IMR-90 (cell line): ENCODE data around the gene NFASC. TPM values are rescaled to one million over a fixed set of nuclear protein-coding genes. Genes with fewer than 3 reads are reported as not detected.

ENCODE experiments used
- ATAC-seq: fragments of 200-7000 bp; cut with Tn5 transposase; 2 replicates; pipeline ENCODE4 v1.9.1; 2020; ENCODE audit warnings: low read depth, mild to moderate bottlenecking, moderate library complexity
- BruUV-seq: library from RNA; stranded (reverse); fragments of 400-500 nt; replicated peaks from 2 replicates; lab custom pipeline; 2021; lab: Mats Ljungman, UMichigan
- CTCF ChIA-PET: fragments of 300-600 bp; formaldehyde crosslinking; extraction: SDS; loops from one replicate; lab custom pipeline; 2021; ENCODE audit warnings: antibody characterized with exemption; lab: Yijun Ruan, JAX
- POLR2A ChIA-PET: fragments of 300-600 bp; sonication (Branson Sonifier 250); formaldehyde crosslinking; loops from one replicate; lab custom pipeline; 2022; ENCODE audit warnings: antibody characterized with exemption; ENCODE audit not compliant: unreplicated experiment; lab: Charles Lee
- DNase-seq: peaks from one replicate; pipeline ENCODE4 v3.0.0; 2013
- H2AFZ ChIP-seq: replicated peaks from 2 replicates; pipeline ENCODE3; 2013; ENCODE audit warnings: low read length, mild to moderate bottlenecking; ENCODE audit not compliant: poor library complexity
- H2AK5ac ChIP-seq: 2 replicates; pipeline ENCODE4 v1.6.1; 2013; ENCODE audit warnings: low read depth, low read length, inconsistent platforms
- H2AK9ac ChIP-seq: replicated peaks from 2 replicates; pipeline ENCODE3; 2013; ENCODE audit warnings: mild to moderate bottlenecking, low read depth, low read length, moderate library complexity; ENCODE audit not compliant: poor library complexity
- H2BK120ac ChIP-seq: 2 replicates; pipeline ENCODE4 v1.6.1; 2013; ENCODE audit warnings: low read depth, low read length, inconsistent platforms
- H2BK15ac ChIP-seq: 3 replicates; pipeline ENCODE4 v1.6.1; 2013; ENCODE audit warnings: low read depth, low read length, inconsistent platforms
- H2BK20ac ChIP-seq: 2 replicates; pipeline ENCODE4 v1.6.1; 2013; ENCODE audit warnings: low read depth, mild to moderate bottlenecking, inconsistent platforms, low read length, moderate library complexity
- H2BK5ac ChIP-seq: 2 replicates; pipeline ENCODE4 v1.6.1; 2013; ENCODE audit warnings: mild to moderate bottlenecking, low read depth, low read length, inconsistent platforms; ENCODE audit not compliant: poor library complexity, severe bottlenecking
- H3K14ac ChIP-seq: replicated peaks from 2 replicates; pipeline ENCODE4 v1.6.1; 2013; ENCODE audit warnings: low read depth, low read length, inconsistent platforms
- H3K18ac ChIP-seq: 2 replicates; pipeline ENCODE4 v1.6.1; 2013; ENCODE audit warnings: low read depth, low read length, control low read depth
- H3K23ac ChIP-seq: 2 replicates; pipeline ENCODE4 v1.6.1; 2013; ENCODE audit warnings: low read depth, low read length, inconsistent platforms
- H3K27ac ChIP-seq: 2 replicates; pipeline ENCODE4 v1.5.1; 2013; ENCODE audit warnings: mild to moderate bottlenecking, control low read depth, low read length; ENCODE audit not compliant: insufficient read depth
- H3K27me3 ChIP-seq: 2 replicates; pipeline ENCODE4 v1.6.1; 2013; ENCODE audit warnings: low read length; ENCODE audit not compliant: control insufficient read depth, insufficient read depth
- H3K36me3 ChIP-seq: 2 replicates; pipeline ENCODE4 v1.6.1; 2013; ENCODE audit warnings: low read length, mixed read lengths; ENCODE audit not compliant: control insufficient read depth, insufficient read depth
- H3K4ac ChIP-seq: 2 replicates; pipeline ENCODE4 v1.6.1; 2013; ENCODE audit warnings: low read depth, low read length, inconsistent platforms
- H3K4me1 ChIP-seq: 2 replicates; pipeline ENCODE4 v1.6.1; 2013; ENCODE audit warnings: low read length, mixed read lengths; ENCODE audit not compliant: control insufficient read depth, insufficient read depth
- H3K4me2 ChIP-seq: 2 replicates; pipeline ENCODE4 v1.6.1; 2013; ENCODE audit warnings: low read depth, mild to moderate bottlenecking, control low read depth, low read length, moderate library complexity
- H3K4me3 ChIP-seq: 2 replicates; pipeline ENCODE4 v1.5.1; 2013; ENCODE audit warnings: low read depth, mild to moderate bottlenecking, control low read depth, low read length, moderate library complexity; ENCODE audit not compliant: insufficient read depth
- H3K56ac ChIP-seq: 2 replicates; pipeline ENCODE4 v1.6.1; 2013; ENCODE audit warnings: low read length, inconsistent platforms; ENCODE audit not compliant: insufficient read depth; ENCODE audit errors: extremely low read depth
- H3K79me1 ChIP-seq, 2 experiments: 2 replicates each; pipeline ENCODE4 v1.6.1; 2013; ENCODE audit warnings: low read length in 2 of 2, inconsistent platforms in 1 of 2, low read depth in 1 of 2
- H3K9ac ChIP-seq: 2 replicates; pipeline ENCODE4 v1.6.1; 2013; ENCODE audit warnings: low read depth, low read length, control low read depth
- H3K9me1 ChIP-seq: 2 replicates; pipeline ENCODE4 v1.6.1; 2013; ENCODE audit warnings: low read length, inconsistent platforms; ENCODE audit not compliant: insufficient read depth
- H3K9me3 ChIP-seq: 2 replicates; pipeline ENCODE4 v1.6.1; 2013; ENCODE audit warnings: low read length; ENCODE audit not compliant: control insufficient read depth, insufficient read depth
- H4K20me1 ChIP-seq: 2 replicates; pipeline ENCODE4 v1.6.1; 2013; ENCODE audit warnings: low read length, inconsistent platforms; ENCODE audit not compliant: insufficient read depth
- H4K5ac ChIP-seq: 2 replicates; pipeline ENCODE4 v1.6.1; 2013; ENCODE audit warnings: mild to moderate bottlenecking, low read depth, low read length, control low read depth
- H4K8ac ChIP-seq, 2 experiments: 2 replicates each; pipeline ENCODE4 v1.6.1; 2013; ENCODE audit warnings: low read depth in 2 of 2, low read length in 2 of 2, control low read depth in 1 of 2, inconsistent platforms in 1 of 2
- H4K91ac ChIP-seq: 2 replicates; pipeline ENCODE4 v1.6.1; 2013; ENCODE audit warnings: low read depth, low read length, inconsistent platforms; ENCODE audit not compliant: insufficient read depth
- CEBPB ChIP-seq: IDR thresholded peaks from 2 replicates; pipeline ENCODE4 v1.6.1; 2012; ENCODE audit warnings: low read depth, low read length, improper control_type of control experiment
- CTCF ChIP-seq: conservative IDR thresholded peaks from 2 replicates; pipeline ENCODE4 v1.5.1; 2012; ENCODE audit warnings: mild to moderate bottlenecking, low read depth, low read length, improper control_type of control experiment
- ELK1 ChIP-seq: fragments of 150-350 bp; IDR thresholded peaks from 2 replicates; pipeline ENCODE4 v1.6.1; 2016; ENCODE audit warnings: low read depth, mild to moderate bottlenecking, low read length, moderate library complexity, borderline replicate concordance
- POLR2A ChIP-seq: IDR thresholded peaks from 2 replicates; pipeline ENCODE4 v1.6.1; 2012; ENCODE audit warnings: mild to moderate bottlenecking, low read depth, low read length
- RCOR1 ChIP-seq: IDR thresholded peaks from 2 replicates; pipeline ENCODE4 v1.6.1; 2012; ENCODE audit warnings: mild to moderate bottlenecking, low read length, improper control_type of control experiment; ENCODE audit not compliant: insufficient replicate concordance
- SMC3 ChIP-seq: fragments of 150-350 bp; IDR thresholded peaks from 2 replicates; pipeline ENCODE4 v1.6.1; 2016; ENCODE audit warnings: low read depth, mild to moderate bottlenecking, antibody characterized with exemption, low read length, moderate library complexity
- USF2 ChIP-seq: fragments of 150-350 bp; IDR thresholded peaks from 2 replicates; pipeline ENCODE4 v1.6.1; 2017; ENCODE audit warnings: mild to moderate bottlenecking, antibody characterized with exemption, low read length, low read depth
- WGBS, 2 experiments: methylation state at CpG; one replicate each; pipeline versions ENCODE4 v1.1.5 to v1.1.7; 2013; ENCODE audit warnings: missing lambda C conversion rate in 2 of 2; ENCODE audit not compliant: insufficient read length in 1 of 2; ENCODE audit errors: extremely low coverage in 2 of 2; 5-methylcytosine and 5-hydroxymethylcytosine counted together
- dilution Hi-C: fragments of 300-500 bp; cut with HindIII; formaldehyde crosslinking; loops from one replicate; pipeline ENCODE4 v1.14.3; 2018; ENCODE audit warnings: low sequenced_read_pairs; ENCODE audit not compliant: unreplicated experiment
- in situ Hi-C: fragments of 300-500 bp; cut with MboI; formaldehyde crosslinking; loops from 3 replicates; pipeline ENCODE4 v1.14.3; 2019; ENCODE audit warnings: low sequenced_read_pairs, inconsistent platforms, mixed read lengths
- intact Hi-C: fragments of 100-400 bp; cut with micrococcal nuclease; formaldehyde crosslinking; loops from 2 replicates; pipeline ENCODE4 v1.10.0; 2022
- polyA plus RNA-seq, 3 experiments: library from polyadenylated mRNA; depleted of rRNA; stranded (reverse); fragments of >200 nt; gene quantifications; 2 replicates each; pipeline ENCODE4 v1.2.3, GENCODE V29; 2012; ENCODE audit warnings: low replicate concordance in 1 of 3
- total RNA-seq: library from RNA; depleted of rRNA; stranded (reverse); fragments of >200 nt; gene quantifications from 2 replicates; pipeline ENCODE4 v1.2.3, GENCODE V29; 2012

Gene NFASC
- total and polyA plus RNA-seq, 2 of the 4 experiments (the other 2 are of a cell fraction), result 0.18 to 0.79 TPM

GRCh38 chr1:205068457-205069040, 197.9 kb downstream of the NFASC start:
- intact Hi-C loops, result no loop called here
- CTCF ChIA-PET, result no interaction called here
- ATAC-seq (no peak), DNase-seq (peak; percentile 30)
- Histone ChIP-seq H3K23ac (no peak overlapping the region), H3K27ac (no peak overlapping the region), H2BK15ac (no peak overlapping the region), H3K79me1 (no peaks in the 10 kb centered on the region), H3K18ac (no peak overlapping the region), H3K36me3 (no peaks in the 10 kb centered on the region), H3K9me1 (no peaks in the 10 kb centered on the region; the same call in 1 of the 2 replicates), H3K14ac (no peak overlapping the region), H3K9me3 (no peaks in the 10 kb centered on the region), H4K5ac (no peak overlapping the region), H4K8ac (no peak overlapping the region), H2AK5ac (no peak overlapping the region), H2BK20ac (no peak overlapping the region), H3K56ac (no peak overlapping the region), H2AFZ (no peak overlapping the region), H2AK9ac (no peak overlapping the region), H4K91ac (no peak overlapping the region), H2BK5ac (no peak overlapping the region), H3K4me1 (no peaks in the 10 kb centered on the region), H3K4ac (no peak overlapping the region), H4K20me1 (no peaks in the 10 kb centered on the region), H3K27me3 (peaks cover 6% of the 10 kb centered on the region), H3K4me3 (no peak overlapping the region), H2BK120ac (no peak overlapping the region), H3K9ac (no peak overlapping the region), H3K4me2 (no peak overlapping the region)
- BruUV-seq, result no TSS peak
- WGBS, 2 experiments, result no CpG with 5 or more reads among the region's 2 CpGs
- dilution Hi-C loops, result no loop called here
- POLR2A ChIA-PET, result no interaction called here
- in situ Hi-C loops, result no loop called here
- no peak for TF ChIP-seq POLR2A
- TF ChIP-seq SMC3, result no peak
- TF ChIP-seq CTCF, result no peak
- TF ChIP-seq CEBPB, result no peak
- no peak for TF ChIP-seq RCOR1
- TF ChIP-seq USF2, result no peak
- TF ChIP-seq ELK1, result no peak
